GM19193 (cell line): ENCODE measurements around the gene CERS6.

Experiments used
- POLR2A ChIP-seq: IDR thresholded peaks from 4 replicates; pipeline ENCODE4 v1.6.1; 2011; ENCODE audit not compliant: insufficient read depth, insufficient read length; ENCODE audit errors: extremely low read depth

CERS6 gene

GRCh38 chr2:168436840-168437239, 19.2 kb upstream of the CERS6 start:
- no peak for TF ChIP-seq POLR2A

GRCh38 chr2:168438553-168438952, 17.5 kb upstream of the CERS6 start:
- TF ChIP-seq POLR2A: no peak

- no peak for TF ChIP-seq POLR2A
Measured at GRCh38 chr2:168439536-168439935, 16.5 kb upstream of the CERS6 start.

GRCh38 chr2:168441214-168441872, 14.7 kb upstream of the CERS6 start:
- TF ChIP-seq POLR2A: no peak

- TF ChIP-seq POLR2A: no peak
Measured at GRCh38 chr2:168443818-168444217, 12.3 kb upstream of the CERS6 start.

GRCh38 chr2:168445960-168446359, 10.1 kb upstream of the CERS6 start:
- no peak for TF ChIP-seq POLR2A

GRCh38 chr2:168448980-168449379, 7.1 kb upstream of the CERS6 start:
- TF ChIP-seq POLR2A: no peak

- no peak for TF ChIP-seq POLR2A
Measured at GRCh38 chr2:168449419-168449818, 6.7 kb upstream of the CERS6 start.

- TF ChIP-seq POLR2A: no peak
Measured at GRCh38 chr2:168450171-168450570, 5.9 kb upstream of the CERS6 start.

- no peak for TF ChIP-seq POLR2A
Measured at GRCh38 chr2:168450732-168451131, 5.3 kb upstream of the CERS6 start.

GRCh38 chr2:168452781-168453180, 3.3 kb upstream of the CERS6 start:
- no peak for TF ChIP-seq POLR2A

GRCh38 chr2:168453404-168453803, 2.7 kb upstream of the CERS6 start:
- no peak for TF ChIP-seq POLR2A

- no peak for TF ChIP-seq POLR2A
Measured at GRCh38 chr2:168454737-168455644, 1.1 kb upstream of the CERS6 start.

- TF ChIP-seq POLR2A: no peak
Measured at GRCh38 chr2:168456521-168457189, 583 bp downstream of the CERS6 start.

- no peak for TF ChIP-seq POLR2A
Measured at GRCh38 chr2:168457190-168457895, 1.3 kb downstream of the CERS6 start.
